GM18517 (cell line): ENCODE data around the gene EMC8.

Source experiments
- ATAC-seq: cut with Tn5 transposase; IDR thresholded peaks from one replicate; pipeline ENCODE4 v1.9.1; 2021; ENCODE audit warnings: mild to moderate bottlenecking, moderate library complexity; ENCODE audit not compliant: unreplicated experiment

Gene EMC8

DNA sequence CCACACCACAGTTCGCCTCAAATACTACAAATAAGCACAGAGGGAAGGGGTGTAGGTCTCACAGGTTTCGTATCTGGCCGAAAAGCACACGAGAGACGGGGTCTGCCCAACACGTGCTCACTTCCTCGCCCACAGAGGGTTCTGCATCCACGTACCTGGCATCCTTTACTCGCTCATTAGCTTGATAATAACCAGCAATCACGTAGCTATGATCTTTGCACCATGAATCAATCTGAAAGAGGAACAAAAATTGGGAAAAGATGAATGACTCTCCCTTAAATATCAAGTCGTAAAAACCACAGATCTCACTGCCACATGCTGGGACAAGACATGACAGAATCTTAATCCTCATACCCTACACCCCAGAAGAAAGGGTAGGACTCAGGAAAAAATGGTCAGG lies 10.5 kb downstream of the EMC8 start:
- ATAC-seq = no peak

GRCh38 chr16:85785927-85786326 lies 13.4 kb downstream of the EMC8 start:
- no peak for ATAC-seq

GRCh38 chr16:85784813-85785212 lies 14.5 kb downstream of the EMC8 start:
- no peak for ATAC-seq

DNA sequence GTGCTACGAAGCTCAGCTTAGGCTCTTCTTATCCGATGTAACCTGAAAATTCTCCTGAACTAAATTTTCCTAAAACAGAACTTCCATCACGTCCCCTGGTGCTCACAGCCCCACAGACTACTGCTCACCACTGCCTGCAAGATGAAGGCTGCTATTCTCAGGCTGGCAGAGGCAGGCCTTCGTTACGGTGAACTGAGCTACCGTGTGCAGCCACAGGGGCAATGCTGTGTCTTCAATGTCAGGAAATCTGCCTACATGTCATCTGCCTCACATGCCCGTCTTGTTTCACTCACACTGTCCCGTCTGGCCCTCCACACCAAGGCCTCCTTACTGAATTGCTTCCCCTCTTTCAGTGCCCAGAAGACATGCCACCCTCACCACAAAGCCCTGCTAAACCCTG lies 15.9 kb downstream of the EMC8 start:
- ATAC-seq = no peak

DNA sequence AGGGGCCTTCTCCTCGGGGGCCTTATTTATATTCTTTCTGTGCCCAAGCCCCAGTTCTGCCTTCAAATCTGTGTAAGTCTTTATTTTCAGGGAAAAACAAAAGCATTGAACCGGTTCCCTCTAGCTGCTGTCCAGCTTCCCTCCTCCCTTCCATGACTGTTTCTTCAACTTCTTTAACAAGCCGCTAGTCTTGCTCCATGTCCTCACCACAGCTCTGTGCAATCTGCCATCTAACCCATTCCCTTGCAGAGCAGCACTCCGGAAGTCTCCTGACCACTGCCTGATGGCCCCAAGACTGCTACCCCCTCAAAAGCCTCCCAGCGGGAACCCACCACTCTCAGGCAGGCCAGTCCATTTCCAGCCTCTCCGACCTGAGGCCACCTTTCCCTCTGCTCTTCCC lies 16.9 kb downstream of the EMC8 start:
- no peak for ATAC-seq

DNA sequence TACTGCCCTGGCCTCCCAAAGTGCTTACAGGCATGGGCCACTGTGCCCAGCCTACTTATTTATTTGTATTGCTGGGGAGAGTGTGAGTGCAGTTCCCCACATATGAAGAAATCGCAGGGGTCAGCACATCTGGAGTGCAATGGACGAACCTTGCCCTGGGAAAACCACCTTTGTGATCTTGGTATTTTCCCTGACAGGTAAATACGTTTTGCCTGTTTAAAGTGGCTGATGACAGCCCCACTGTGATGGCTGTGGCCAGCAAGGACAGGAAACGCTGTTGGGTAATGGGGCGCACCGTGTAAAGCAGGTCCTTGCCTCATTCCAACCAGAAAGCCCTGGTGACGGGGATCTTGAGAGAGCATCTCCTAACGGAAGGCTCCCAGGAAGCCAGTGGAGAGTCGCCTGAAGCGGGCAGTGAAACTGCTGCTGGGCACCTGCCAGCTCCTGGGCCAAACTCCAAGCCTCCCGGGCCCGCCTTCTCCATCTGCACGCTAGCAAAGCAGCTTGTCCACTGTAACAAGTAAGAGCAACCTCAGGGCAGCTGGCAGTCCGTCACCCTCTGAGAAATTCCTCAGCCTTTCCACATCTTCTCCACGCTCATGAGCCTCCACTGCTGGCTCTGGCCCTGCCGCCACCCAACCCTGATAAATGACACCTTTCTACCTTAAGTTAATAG lies 17.5 kb downstream of the EMC8 start:
- ATAC-seq = no peak

DNA sequence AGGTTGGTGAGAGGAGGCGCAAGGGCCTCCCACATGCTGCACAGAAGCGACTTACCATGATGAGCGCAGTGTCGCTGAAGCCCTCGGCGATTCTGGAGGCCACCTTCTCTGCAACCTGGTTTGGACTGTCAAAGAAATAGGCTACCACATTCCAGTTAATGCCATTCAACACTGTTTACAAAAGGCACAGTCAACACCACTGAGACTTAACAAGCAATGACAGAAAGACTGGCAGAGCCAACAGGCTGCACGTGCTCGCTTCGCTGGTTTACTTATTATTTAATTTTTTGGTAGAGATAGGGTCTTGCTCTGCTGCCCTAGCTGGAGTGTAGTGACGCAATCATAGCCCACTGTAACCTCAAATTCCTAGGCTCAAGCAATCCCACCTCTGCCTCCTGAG lies 18.2 kb downstream of the EMC8 start:
- ATAC-seq = no peak

DNA sequence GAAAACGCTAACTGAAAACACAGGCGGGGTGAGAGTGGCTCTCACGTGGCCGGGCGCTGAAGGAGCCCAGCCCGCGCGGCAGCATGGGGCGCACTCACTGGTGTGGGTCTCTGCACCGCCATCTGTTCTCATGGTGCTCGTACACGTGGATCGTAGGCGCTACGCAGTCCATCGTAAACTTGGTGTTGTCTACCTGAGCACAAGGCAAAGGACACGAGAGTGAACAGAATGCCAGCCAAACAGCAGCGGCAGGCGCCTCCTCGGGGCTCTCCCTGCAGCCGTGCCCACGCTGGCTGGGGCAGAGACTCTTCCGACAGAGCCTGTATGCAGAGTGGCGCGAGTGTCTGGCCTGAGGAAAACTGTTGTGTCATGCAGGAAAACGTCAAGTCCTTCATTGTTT lies 19.1 kb downstream of the EMC8 start:
- ATAC-seq = no peak

- no peak for ATAC-seq
Measured at GRCh38 chr16:85778873-85779272, 20.5 kb downstream of the EMC8 start.

DNA sequence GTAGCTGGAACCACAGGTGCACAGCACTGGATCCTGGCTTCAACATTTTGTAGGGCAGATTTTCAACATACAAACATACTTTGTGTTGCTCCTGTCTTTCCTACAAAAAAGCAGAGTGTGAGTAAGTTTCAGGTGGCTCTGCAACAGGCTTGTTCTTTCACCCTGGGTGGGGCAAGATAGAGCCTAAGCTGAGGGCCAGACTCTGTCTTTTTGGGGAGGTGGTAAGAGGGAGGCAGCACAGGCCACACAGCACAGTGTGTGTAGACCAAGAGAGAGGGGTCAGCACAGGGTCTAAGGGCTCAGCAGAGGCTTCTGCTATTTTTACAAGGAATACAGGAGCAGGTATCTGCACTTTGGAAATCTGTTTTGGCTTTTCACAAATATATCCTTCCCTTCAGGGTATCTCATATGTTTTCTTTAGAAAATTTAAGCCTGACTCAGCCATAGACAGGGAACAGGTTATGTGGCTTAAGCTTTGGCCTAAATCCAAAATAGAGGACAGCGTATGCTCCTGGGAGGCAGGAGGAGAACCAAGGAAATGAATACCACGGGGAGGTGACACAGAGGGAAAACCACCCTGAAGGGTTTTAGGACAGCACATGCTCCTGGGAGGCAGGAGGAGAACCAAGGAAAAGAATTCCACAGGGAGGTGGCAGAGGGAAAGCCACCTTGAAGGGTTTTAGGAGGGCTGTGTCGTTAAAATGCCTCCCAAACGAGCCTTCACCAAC lies 21.6 kb downstream of the EMC8 start:
- no peak for ATAC-seq

GRCh38 chr16:85774811-85775210 lies 24.5 kb downstream of the EMC8 start:
- no peak for ATAC-seq

DNA sequence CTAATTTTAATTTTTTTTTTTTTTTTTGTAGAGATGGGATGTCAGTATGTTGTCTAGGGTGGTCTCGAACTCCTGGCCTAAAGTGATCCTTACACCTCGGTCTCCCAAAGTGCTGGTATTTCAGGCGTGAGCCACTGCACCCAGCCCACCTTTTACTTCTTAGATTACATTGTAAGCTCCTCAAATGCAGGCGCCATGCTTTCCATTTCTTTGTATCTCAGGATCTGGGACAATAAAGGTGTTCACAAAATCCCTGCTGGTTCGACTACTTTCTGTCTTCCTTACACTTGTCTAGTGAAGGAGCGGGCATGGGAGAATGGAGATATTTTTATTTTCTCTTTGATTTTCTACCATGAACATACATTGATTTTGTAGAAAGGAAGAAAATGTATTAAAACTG lies 25.2 kb downstream of the EMC8 start:
- ATAC-seq = no peak

DNA sequence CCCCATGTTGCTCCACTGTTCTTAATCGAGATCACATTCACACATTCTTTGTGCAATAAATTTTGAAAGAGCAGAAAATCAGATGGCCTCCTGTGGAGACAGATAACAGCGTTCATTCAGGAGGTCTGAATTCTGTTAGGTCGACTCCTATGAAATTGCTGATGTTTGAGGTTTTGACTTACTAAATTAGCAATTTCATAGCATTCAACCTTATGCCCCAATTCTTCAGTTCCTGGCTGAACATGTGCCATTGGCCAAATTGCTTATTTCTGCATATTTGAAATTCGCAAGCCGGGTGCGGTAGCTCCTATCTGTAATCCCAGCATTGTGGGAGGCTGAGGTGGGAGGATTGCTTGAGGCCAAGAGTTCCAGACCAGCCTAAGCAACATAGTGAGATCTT lies 26.3 kb downstream of the EMC8 start:
- ATAC-seq = no peak

- no peak for ATAC-seq
Measured at GRCh38 chr16:85770741-85771140, 28.6 kb downstream of the EMC8 start.

GRCh38 chr16:85768199-85768598 lies 31.1 kb downstream of the EMC8 start:
- ATAC-seq = no peak

DNA sequence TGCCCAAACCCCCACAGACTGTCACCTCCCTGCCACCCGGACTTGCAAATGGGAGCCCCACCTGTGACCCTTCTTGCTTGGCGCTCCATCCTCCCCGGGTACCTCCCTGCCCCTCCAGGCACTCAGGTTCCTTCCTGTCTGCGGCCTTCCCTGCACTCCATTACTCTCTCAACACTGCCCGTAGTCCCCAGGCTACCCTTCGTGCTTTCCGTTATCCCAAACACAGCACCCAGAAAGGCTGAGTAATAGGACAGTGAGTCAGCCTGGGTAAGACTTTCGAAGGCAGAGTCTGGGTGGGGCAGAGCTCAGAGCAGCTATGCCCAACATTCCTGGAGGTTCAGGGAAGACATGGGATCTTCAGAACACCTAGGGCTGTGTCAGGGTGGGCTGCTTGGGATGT lies 31.8 kb downstream of the EMC8 start:
- ATAC-seq = no peak

GRCh38 chr16:85765767-85766166 lies 33.6 kb downstream of the EMC8 start:
- no peak for ATAC-seq

DNA sequence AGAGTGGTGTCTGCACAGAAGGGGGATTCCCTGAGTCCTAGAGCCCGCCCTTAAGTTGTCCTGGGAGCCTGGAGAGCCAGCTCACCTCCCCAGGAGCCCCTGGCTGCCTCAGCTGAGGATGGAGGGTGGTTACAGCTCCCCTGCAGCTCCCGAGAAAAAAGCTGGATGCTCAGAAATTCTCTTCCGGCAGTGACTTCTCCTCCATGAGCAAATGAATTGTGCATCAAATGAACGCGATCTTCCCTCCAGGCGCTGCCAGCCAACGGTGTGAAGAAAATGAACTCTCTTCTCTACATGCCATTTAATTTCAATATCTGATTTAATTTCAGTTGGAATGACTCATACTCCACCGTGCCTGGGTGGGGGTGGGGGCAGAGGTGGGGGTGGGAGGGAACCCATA lies 34.1 kb downstream of the EMC8 start:
- ATAC-seq = no peak

- ATAC-seq = no peak
Measured at GRCh38 chr16:85763616-85764015, 35.7 kb downstream of the EMC8 start.

- no peak for ATAC-seq
Measured at GRCh38 chr16:85762970-85763369, 36.4 kb downstream of the EMC8 start.

DNA sequence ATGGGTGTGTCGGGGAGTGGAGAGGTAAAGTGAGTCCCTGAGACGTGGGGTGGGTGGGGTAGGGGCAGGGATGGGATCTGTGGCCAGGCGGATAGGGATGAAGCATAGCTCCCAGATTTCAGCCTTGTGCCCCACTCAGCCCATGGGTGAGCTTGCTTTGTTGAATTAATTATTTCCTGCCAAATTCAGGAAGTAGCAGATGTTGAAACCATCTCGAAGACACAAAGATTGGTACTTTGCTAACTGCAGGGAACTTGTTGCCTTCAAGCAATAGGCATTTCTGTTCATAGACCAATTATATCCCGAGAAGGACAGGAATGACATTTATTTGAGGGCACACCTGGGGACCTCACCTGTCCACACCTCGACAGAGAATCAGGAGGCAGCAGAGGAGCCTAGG lies 37.5 kb downstream of the EMC8 start:
- ATAC-seq = no peak

GRCh38 chr16:85759631-85760419 lies 39.5 kb downstream of the EMC8 start:
- ATAC-seq = no peak
